Neural cell (in vitro differentiated cells): ENCODE measurements around the gene RNF123. TPM values are rescaled to one million over a fixed set of nuclear protein-coding genes. Genes with fewer than 3 reads are reported as not detected.

Source experiments
- H2AFZ ChIP-seq: fragments of 200-600, 300-800 bp; sonication (generic), shearing (Covaris generic); 2 replicates; pipeline ENCODE4 v1.6.0; 2014; ENCODE audit warnings: low read depth, mild to moderate bottlenecking, antibody characterized with exemption, low read length, moderate library complexity
- H3F3A ChIP-seq: fragments of 200-600 bp; shearing (Covaris generic); 2 replicates; pipeline ENCODE4 v1.6.1; 2016; ENCODE audit warnings: mild to moderate bottlenecking, moderate library complexity, mixed read lengths, antibody characterized with exemption, low read length; ENCODE audit not compliant: insufficient read depth, poor library complexity, severe bottlenecking
- H3K27ac ChIP-seq: fragments of 200-600, 300-800 bp; sonication (generic), shearing (Covaris generic); 2 replicates; pipeline ENCODE4 v1.5.1; 2014; ENCODE audit warnings: mild to moderate bottlenecking, low read length, moderate library complexity
- H3K27me3 ChIP-seq: fragments of 300-800, 200-600 bp; sonication (generic), shearing (Covaris generic); 2 replicates; pipeline ENCODE4 v1.6.0; 2014; ENCODE audit warnings: mild to moderate bottlenecking, low read depth, low read length, moderate library complexity; ENCODE audit not compliant: insufficient read depth
- H3K36me3 ChIP-seq: fragments of 300-800, 200-600 bp; sonication (generic), shearing (Covaris generic); 2 replicates; pipeline ENCODE4 v1.5.1; 2014; ENCODE audit warnings: mild to moderate bottlenecking, antibody characterized with exemption, low read length, moderate library complexity; ENCODE audit not compliant: insufficient read depth
- H3K4me2 ChIP-seq: fragments of 300-800, 200-600 bp; sonication (generic), shearing (Covaris generic); 2 replicates; pipeline ENCODE4 v1.6.0; 2014; ENCODE audit warnings: mild to moderate bottlenecking, low read length
- H3K4me3 ChIP-seq: fragments of 300-800, 200-600 bp; sonication (generic), shearing (Covaris generic); 2 replicates; pipeline ENCODE4 v1.5.1; 2014; ENCODE audit warnings: mild to moderate bottlenecking, low read length, moderate library complexity
- H3K79me2 ChIP-seq: fragments of 200-600 bp; shearing (Covaris generic); replicated peaks from 2 replicates; pipeline ENCODE4 v1.6.0; 2014; ENCODE audit warnings: mild to moderate bottlenecking, low read length, moderate library complexity; ENCODE audit not compliant: insufficient read depth
- H3K9ac ChIP-seq: fragments of 300-800, 200-600 bp; sonication (generic), shearing (Covaris generic); 2 replicates; pipeline ENCODE4 v1.6.1; 2016; ENCODE audit warnings: mild to moderate bottlenecking, low read length, mixed read lengths
- H3K9me2 ChIP-seq: fragments of 200-600 bp; shearing (Covaris generic); 2 replicates; pipeline ENCODE4 v1.6.1; 2016; ENCODE audit warnings: mild to moderate bottlenecking, low read length, mixed read lengths; ENCODE audit not compliant: insufficient read depth
- H3K9me3 ChIP-seq: fragments of 200-600, 300-800 bp; sonication (generic), shearing (Covaris generic); 2 replicates; pipeline ENCODE4 v1.6.1; 2016; ENCODE audit warnings: mild to moderate bottlenecking, mixed run types, low read length, moderate library complexity, mixed read lengths
- H4K20me1 ChIP-seq: fragments of 200-600 bp; shearing (Covaris generic); 2 replicates; pipeline ENCODE4 v1.6.1; 2016; ENCODE audit warnings: mild to moderate bottlenecking, mixed run types; ENCODE audit not compliant: insufficient read depth
- EP300 ChIP-seq: fragments of 450-650 bp; conservative IDR thresholded peaks from 2 replicates; pipeline ENCODE4 v1.6.1; 2014; ENCODE audit warnings: antibody characterized with exemption, mild to moderate bottlenecking, moderate library complexity; ENCODE audit not compliant: poor library complexity, severe bottlenecking
- EZH2 ChIP-seq: fragments of 200-600, 300-800 bp; shearing (Covaris generic), sonication (generic); IDR thresholded peaks from 2 replicates; pipeline ENCODE4 v1.6.1; 2014; ENCODE audit warnings: antibody characterized with exemption, low read length, borderline replicate concordance, mild to moderate bottlenecking; ENCODE audit not compliant: insufficient read depth, poor library complexity, severe bottlenecking
- MXI1 ChIP-seq: fragments of 450-650 bp; conservative IDR thresholded peaks from 2 replicates; pipeline ENCODE4 v1.6.1; 2014; ENCODE audit warnings: antibody characterized with exemption, mild to moderate bottlenecking; ENCODE audit not compliant: poor library complexity, severe bottlenecking
- POLR2AphosphoS5 ChIP-seq: IDR thresholded peaks from 2 replicates; pipeline ENCODE4 v1.6.1; 2012
- RAD21 ChIP-seq: fragments of 450-650 bp; conservative IDR thresholded peaks from 2 replicates; pipeline ENCODE4 v1.6.1; 2014; ENCODE audit warnings: antibody characterized with exemption, mild to moderate bottlenecking, moderate library complexity
- REST ChIP-seq: IDR thresholded peaks from 2 replicates; pipeline ENCODE4 v1.6.1; 2012; ENCODE audit warnings: borderline replicate concordance
- SMC3 ChIP-seq: fragments of 450-650 bp; conservative IDR thresholded peaks from 2 replicates; pipeline ENCODE4 v1.6.1; 2014; ENCODE audit warnings: antibody characterized with exemption, mild to moderate bottlenecking, moderate library complexity; ENCODE audit not compliant: poor library complexity
- TAF1 ChIP-seq: IDR thresholded peaks from 2 replicates; pipeline ENCODE4 v1.6.1; 2012; ENCODE audit warnings: low read depth
- polyA plus RNA-seq: library from polyadenylated mRNA; depleted of rRNA; stranded (reverse); fragments of >200 nt; gene quantifications from 2 replicates; pipeline ENCODE4 v1.2.3, GENCODE V29; 2014
- TF ChIP-seq, protein P1 (sequence below): fragments of 450-650 bp; IDR thresholded peaks from 2 replicates; pipeline ENCODE4 v1.5.1; 2014; ENCODE audit warnings: antibody characterized with exemption, mild to moderate bottlenecking, moderate library complexity; ENCODE audit not compliant: poor library complexity, severe bottlenecking

RNF123 gene
- polyA plus RNA-seq, 1 donor from 2014 or later = 27.4 TPM

DNA sequence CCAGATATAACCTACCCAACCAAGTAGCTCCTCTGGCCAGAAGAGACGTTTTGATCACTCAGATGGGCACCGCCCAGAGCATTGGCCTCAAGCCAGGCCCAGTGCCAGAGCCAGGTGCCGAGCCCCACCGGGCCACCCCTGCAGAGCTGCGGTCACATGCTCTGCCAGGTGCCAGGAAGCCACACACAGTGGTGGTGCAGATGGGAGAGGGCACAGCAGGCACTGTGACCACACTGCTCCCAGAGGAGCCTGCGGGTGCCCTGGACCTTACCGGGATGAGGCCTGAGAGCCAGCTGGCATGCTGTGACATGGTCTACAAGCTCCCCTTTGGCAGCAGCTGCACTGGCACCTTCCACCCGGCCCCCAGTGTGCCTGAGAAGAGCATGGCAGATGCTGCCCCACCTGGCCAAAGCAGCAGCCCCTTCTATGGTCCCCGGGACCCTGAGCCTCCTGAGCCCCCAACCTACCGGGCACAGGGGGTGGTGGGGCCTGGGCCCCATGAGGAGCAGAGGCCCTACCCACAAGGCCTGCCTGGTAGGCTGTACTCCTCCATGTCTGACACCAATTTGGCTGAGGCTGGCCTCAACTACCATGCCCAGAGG is 34.3 kb upstream of the RNF123 start:
- no peaks in the 10 kb centered on the region for H3K36me3 ChIP-seq

DNA sequence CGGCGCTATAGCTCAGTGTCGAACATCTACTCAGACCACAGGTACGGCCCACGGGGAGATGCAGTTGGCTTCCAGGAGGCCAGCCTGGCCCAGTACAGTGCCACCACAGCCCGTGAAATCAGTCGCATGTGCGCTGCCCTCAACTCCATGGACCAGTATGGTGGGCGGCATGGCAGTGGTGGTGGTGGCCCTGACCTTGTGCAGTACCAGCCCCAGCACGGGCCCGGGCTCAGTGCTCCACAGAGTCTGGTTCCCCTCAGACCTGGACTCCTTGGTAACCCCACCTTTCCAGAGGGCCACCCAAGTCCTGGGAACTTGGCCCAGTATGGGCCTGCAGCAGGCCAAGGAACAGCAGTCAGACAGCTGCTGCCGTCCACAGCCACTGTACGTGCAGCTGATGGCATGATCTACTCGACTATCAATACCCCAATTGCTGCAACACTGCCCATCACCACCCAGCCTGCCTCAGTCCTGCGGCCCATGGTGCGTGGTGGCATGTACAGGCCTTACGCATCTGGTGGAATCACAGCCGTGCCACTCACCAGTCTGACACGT is 33.5 kb upstream of the RNF123 start:
- Histone ChIP-seq H3F3A (no peaks in the 10 kb centered on the region), H3K9me2 (no peaks in the 10 kb centered on the region), H2AFZ (no peak overlapping the region), H3K4me3 (no peak overlapping the region), H4K20me1 (no peaks in the 10 kb centered on the region), H3K36me3 (no peaks in the 10 kb centered on the region), H3K9ac (no peak overlapping the region), H3K9me3 (no peaks in the 10 kb centered on the region), H3K4me2 (no peak overlapping the region), H3K79me2 (no peaks in the 10 kb centered on the region), H3K27ac (no peak overlapping the region), H3K27me3 (no peaks in the 10 kb centered on the region)
- no peak for TF ChIP-seq EP300

More for the DNA sequence above, 34.3 kb upstream of the RNF123 start:
- H3K9me2 ChIP-seq = no peaks in the 10 kb centered on the region
- no peaks in the 10 kb centered on the region for H4K20me1 ChIP-seq
- no peaks in the 10 kb centered on the region for H3F3A ChIP-seq
- no peak overlapping the region for H3K4me3 ChIP-seq
- no peaks in the 10 kb centered on the region for H3K9me3 ChIP-seq
- H2AFZ ChIP-seq = no peak overlapping the region
- no peak overlapping the region for H3K27ac ChIP-seq
- TF ChIP-seq TAF1 = no peak
- TF ChIP-seq REST = no peak
- no peak overlapping the region for H3K4me2 ChIP-seq
- H3K9ac ChIP-seq = no peak overlapping the region
- no peaks in the 10 kb centered on the region for H3K27me3 ChIP-seq
- H3K79me2 ChIP-seq = no peaks in the 10 kb centered on the region

DNA sequence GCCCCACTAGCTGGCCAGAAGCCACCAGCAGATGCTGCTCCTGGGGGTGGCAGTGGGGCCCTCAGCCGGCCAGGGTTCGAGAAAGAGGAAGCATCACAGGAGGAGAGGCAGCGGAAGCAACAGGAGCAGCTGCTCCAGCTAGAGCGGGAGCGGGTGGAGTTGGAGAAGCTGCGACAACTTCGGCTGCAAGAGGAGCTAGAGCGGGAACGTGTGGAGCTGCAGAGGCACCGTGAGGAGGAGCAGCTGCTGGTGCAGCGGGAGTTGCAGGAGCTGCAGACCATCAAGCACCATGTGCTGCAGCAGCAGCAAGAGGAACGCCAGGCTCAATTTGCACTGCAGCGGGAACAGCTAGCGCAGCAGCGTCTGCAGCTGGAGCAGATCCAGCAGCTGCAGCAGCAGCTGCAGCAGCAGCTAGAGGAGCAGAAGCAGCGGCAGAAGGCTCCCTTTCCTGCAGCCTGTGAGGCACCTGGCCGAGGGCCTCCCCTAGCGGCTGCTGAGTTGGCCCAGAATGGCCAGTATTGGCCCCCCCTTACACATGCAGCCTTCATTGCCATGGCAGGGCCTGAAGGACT is 32.7 kb upstream of the RNF123 start:
- no peaks in the 10 kb centered on the region for H3F3A ChIP-seq
- no peak overlapping the region for H2AFZ ChIP-seq
- TF ChIP-seq REST (no peak), MXI1 (no peak), RAD21 (no peak), SMC3 (no peak), TAF1 (no peak), EP300 (no peak), POLR2AphosphoS5 (no peak), EZH2 (no peak)
- TF ChIP-seq, protein P1, sequence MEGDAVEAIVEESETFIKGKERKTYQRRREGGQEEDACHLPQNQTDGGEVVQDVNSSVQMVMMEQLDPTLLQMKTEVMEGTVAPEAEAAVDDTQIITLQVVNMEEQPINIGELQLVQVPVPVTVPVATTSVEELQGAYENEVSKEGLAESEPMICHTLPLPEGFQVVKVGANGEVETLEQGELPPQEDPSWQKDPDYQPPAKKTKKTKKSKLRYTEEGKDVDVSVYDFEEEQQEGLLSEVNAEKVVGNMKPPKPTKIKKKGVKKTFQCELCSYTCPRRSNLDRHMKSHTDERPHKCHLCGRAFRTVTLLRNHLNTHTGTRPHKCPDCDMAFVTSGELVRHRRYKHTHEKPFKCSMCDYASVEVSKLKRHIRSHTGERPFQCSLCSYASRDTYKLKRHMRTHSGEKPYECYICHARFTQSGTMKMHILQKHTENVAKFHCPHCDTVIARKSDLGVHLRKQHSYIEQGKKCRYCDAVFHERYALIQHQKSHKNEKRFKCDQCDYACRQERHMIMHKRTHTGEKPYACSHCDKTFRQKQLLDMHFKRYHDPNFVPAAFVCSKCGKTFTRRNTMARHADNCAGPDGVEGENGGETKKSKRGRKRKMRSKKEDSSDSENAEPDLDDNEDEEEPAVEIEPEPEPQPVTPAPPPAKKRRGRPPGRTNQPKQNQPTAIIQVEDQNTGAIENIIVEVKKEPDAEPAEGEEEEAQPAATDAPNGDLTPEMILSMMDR = no peak
- H3K27me3 ChIP-seq = no peaks in the 10 kb centered on the region
- no peak overlapping the region for H3K9ac ChIP-seq
- no peaks in the 10 kb centered on the region for H3K36me3 ChIP-seq
- H3K4me2 ChIP-seq = no peak overlapping the region
- no peak overlapping the region for H3K4me3 ChIP-seq
- no peaks in the 10 kb centered on the region for H3K9me2 ChIP-seq
- no peaks in the 10 kb centered on the region for H3K79me2 ChIP-seq
- H4K20me1 ChIP-seq = no peaks in the 10 kb centered on the region
- H3K27ac ChIP-seq = no peak overlapping the region
- H3K9me3 ChIP-seq = no peaks in the 10 kb centered on the region
